VCaP (cell line): ENCODE results near the gene TMEM184A.

ENCODE experiments used
- H3K27ac ChIP-seq: fragments of 450-650 bp; 2 replicates; pipeline ENCODE4 v1.5.1; 2017
- CTCF ChIP-seq: fragments of 450-650 bp; conservative IDR thresholded peaks from 2 replicates; pipeline ENCODE4 v1.5.1; 2017; ENCODE audit warnings: mild to moderate bottlenecking, moderate library complexity

The TMEM184A gene

GRCh38 chr7:1593904-1594421 is 38.0 kb upstream of the TMEM184A start:
- no peak overlapping the region for H3K27ac ChIP-seq
- no peak for TF ChIP-seq CTCF

- no peak overlapping the region for H3K27ac ChIP-seq
- no peak; the same call in 1 of the 2 replicates for TF ChIP-seq CTCF
These were observed 37.3 kb upstream of the TMEM184A start for GRCh38 chr7:1593091-1593866.

- TF ChIP-seq CTCF, result no peak
- no peak overlapping the region for H3K27ac ChIP-seq
These were observed 36.4 kb upstream of the TMEM184A start for GRCh38 chr7:1592299-1592871.

GRCh38 chr7:1591876-1592275 is 35.9 kb upstream of the TMEM184A start:
- TF ChIP-seq CTCF, result no peak
- no peak overlapping the region for H3K27ac ChIP-seq

GRCh38 chr7:1591396-1591795 is 35.4 kb upstream of the TMEM184A start:
- no peak for TF ChIP-seq CTCF
- no peak overlapping the region for H3K27ac ChIP-seq

- H3K27ac ChIP-seq, result no peak overlapping the region
- TF ChIP-seq CTCF, result no peak
These were observed 34.9 kb upstream of the TMEM184A start for GRCh38 chr7:1590887-1591286.

GRCh38 chr7:1590476-1590875 is 34.5 kb upstream of the TMEM184A start:
- TF ChIP-seq CTCF, result no peak
- H3K27ac ChIP-seq, result no peak overlapping the region
